Progenitor cell of endocrine pancreas (in vitro differentiated cells): ENCODE data around the gene ULBP1. TPM values are rescaled to one million over a fixed set of nuclear protein-coding genes. Genes with fewer than 3 reads are reported as not detected.
"Not testable (repeated sequence)": the region's sequence is repeated elsewhere in the genome, so short reads cannot be mapped to it uniquely, and the experiment has no call there.

ENCODE experiments used
- DNase-seq: peaks from one replicate; pipeline ENCODE4 v3.0.0; 2021; ENCODE audit warnings: low spot score; ENCODE audit not compliant: unreplicated experiment
- H3K27ac Mint-ChIP-seq: 2 replicates; pipeline ENCODE4 v1.8.0; 2021; ENCODE audit warnings: mild to moderate bottlenecking, moderate library complexity, mixed read lengths
- H3K27me3 Mint-ChIP-seq: 2 replicates; pipeline ENCODE4 v1.8.0; 2021; ENCODE audit warnings: mixed read lengths
- H3K36me3 Mint-ChIP-seq: 2 replicates; pipeline ENCODE4 v1.8.0; 2022; ENCODE audit warnings: mixed read lengths; ENCODE audit not compliant: insufficient read depth
- H3K4me1 Mint-ChIP-seq: 2 replicates; pipeline ENCODE4 v1.8.0; 2021; ENCODE audit warnings: low read depth, mixed read lengths
- H3K4me3 Mint-ChIP-seq: 2 replicates; pipeline ENCODE4 v1.8.0; 2021; ENCODE audit warnings: low read depth, mild to moderate bottlenecking, moderate library complexity, mixed read lengths
- H3K9me3 Mint-ChIP-seq: 2 replicates; pipeline ENCODE4 v1.8.0; 2021; ENCODE audit warnings: low read depth, mixed read lengths
- long read RNA-seq: library from polyadenylated mRNA; unstranded; transcript quantifications from one replicate; pipeline ENCODE4 v2.0.0, GENCODE V29; 2020
- total RNA-seq: library from RNA; stranded (reverse); gene quantifications from 2 replicates; pipeline ENCODE4 v1.2.1, GENCODE V29; 2021
- TF ChIP-seq, protein P1 (sequence below): fragments of 200-600 bp; sonication (generic); IDR thresholded peaks from one replicate; pipeline ENCODE4 v1.5.0; 2021; ENCODE audit warnings: antibody characterized with exemption, mild to moderate bottlenecking; ENCODE audit not compliant: unreplicated experiment

The ULBP1 gene
- total RNA-seq: 0.60 and 0.64 TPM in 2 replicates
- long read RNA-seq, partial matches to known transcripts: 0 of 2 reads
- long read RNA-seq, other reads (novel, unspliced or antisense): 0 of 2 reads

DNA sequence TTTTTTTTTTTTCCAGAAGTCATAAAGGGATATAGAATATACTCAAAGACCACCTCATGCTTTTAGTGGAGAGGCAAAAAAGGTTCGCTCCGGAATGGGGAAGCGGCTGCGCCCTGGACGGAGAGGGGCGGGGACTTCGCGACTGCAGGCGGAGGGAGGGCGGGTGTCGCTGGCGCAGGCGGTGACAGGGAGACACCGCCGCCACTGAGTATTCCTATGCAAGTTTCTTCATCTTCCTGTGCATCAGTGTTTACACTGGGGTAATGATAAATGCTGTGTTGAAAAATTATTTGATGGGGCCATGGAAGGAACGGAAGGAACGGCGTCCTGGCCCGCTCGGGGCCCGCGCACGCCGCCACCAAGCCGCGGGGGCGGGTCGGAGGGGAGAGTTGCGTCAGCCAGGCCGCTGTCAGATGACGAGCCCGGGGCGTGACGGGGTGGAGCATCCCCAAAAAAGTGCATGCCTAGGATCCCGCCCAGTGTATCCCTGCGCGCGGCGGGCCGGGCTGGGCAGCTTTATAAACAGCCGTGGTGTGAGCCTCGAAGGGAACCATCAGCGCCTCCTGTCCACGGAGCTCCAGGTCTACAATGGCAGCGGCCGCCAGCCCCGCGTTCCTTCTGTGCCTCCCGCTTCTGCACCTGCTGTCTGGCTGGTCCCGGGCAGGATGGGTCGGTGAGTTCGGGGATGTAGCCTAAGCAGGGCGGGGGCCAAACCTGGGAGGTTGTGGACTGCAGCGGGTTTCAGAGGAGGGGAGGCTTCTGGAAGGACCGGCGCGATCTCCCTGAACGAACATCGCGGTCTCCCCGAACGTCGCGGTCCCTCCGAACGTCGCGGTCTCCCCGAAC lies at the start of gene ULBP1:
TSS of gene ULBP1 (plus strand) at position 482 of the 846 bp plus-strand sequence. CDS start at position 589, 107 bp downstream.
- Mint-ChIP-seq H3K4me3 (peak within 1 kb of the TSS; percentile 66), H3K27ac (peak within 1 kb of the TSS; percentile 63), H3K9me3 (no peaks in the 10 kb centered on the region), H3K36me3 (no peaks in the 10 kb centered on the region), H3K4me1 (peaks cover 12% of the 10 kb centered on the region), H3K27me3 (peaks cover 98% of the 10 kb centered on the region)
- DNase-seq: no peak
- TF ChIP-seq, protein P1, sequence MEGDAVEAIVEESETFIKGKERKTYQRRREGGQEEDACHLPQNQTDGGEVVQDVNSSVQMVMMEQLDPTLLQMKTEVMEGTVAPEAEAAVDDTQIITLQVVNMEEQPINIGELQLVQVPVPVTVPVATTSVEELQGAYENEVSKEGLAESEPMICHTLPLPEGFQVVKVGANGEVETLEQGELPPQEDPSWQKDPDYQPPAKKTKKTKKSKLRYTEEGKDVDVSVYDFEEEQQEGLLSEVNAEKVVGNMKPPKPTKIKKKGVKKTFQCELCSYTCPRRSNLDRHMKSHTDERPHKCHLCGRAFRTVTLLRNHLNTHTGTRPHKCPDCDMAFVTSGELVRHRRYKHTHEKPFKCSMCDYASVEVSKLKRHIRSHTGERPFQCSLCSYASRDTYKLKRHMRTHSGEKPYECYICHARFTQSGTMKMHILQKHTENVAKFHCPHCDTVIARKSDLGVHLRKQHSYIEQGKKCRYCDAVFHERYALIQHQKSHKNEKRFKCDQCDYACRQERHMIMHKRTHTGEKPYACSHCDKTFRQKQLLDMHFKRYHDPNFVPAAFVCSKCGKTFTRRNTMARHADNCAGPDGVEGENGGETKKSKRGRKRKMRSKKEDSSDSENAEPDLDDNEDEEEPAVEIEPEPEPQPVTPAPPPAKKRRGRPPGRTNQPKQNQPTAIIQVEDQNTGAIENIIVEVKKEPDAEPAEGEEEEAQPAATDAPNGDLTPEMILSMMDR: no peak

GRCh38 chr6:149915970-149916865 lies 47.5 kb upstream of the ULBP1 start:
- TF ChIP-seq, protein P1: no peak
- H3K4me3 Mint-ChIP-seq: no peak overlapping the region
- H3K27ac Mint-ChIP-seq: no peak overlapping the region
- no peaks in the 10 kb centered on the region for H3K36me3 Mint-ChIP-seq
- DNase-seq: no peak
- no peaks in the 10 kb centered on the region for H3K9me3 Mint-ChIP-seq
- H3K27me3 Mint-ChIP-seq: peaks cover 80% of the 10 kb centered on the region
- no peaks in the 10 kb centered on the region for H3K4me1 Mint-ChIP-seq

DNA sequence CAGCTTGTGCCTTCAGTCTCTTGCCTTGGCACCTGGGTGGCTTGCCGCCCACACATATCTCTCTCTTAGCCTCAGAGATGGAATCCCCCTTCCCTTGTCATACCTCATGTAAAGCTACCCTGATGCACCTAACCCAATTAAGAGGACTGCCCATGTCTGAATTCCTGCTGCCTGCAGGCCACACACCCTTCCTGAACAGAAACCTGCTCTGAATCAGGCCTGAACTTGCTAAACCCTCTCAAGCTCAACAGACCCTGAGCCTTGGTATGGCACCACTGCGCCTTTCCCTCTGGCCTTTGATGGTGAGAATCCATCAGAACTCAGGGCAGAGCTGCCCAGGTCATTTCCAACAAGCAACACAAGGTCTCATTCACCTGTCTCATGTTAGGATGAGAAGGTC lies 46.1 kb upstream of the ULBP1 start:
- H3K9me3 Mint-ChIP-seq: no peaks in the 10 kb centered on the region
- H3K27me3 Mint-ChIP-seq: peaks cover 86% of the 10 kb centered on the region
- H3K36me3 Mint-ChIP-seq: no peaks in the 10 kb centered on the region

DNA sequence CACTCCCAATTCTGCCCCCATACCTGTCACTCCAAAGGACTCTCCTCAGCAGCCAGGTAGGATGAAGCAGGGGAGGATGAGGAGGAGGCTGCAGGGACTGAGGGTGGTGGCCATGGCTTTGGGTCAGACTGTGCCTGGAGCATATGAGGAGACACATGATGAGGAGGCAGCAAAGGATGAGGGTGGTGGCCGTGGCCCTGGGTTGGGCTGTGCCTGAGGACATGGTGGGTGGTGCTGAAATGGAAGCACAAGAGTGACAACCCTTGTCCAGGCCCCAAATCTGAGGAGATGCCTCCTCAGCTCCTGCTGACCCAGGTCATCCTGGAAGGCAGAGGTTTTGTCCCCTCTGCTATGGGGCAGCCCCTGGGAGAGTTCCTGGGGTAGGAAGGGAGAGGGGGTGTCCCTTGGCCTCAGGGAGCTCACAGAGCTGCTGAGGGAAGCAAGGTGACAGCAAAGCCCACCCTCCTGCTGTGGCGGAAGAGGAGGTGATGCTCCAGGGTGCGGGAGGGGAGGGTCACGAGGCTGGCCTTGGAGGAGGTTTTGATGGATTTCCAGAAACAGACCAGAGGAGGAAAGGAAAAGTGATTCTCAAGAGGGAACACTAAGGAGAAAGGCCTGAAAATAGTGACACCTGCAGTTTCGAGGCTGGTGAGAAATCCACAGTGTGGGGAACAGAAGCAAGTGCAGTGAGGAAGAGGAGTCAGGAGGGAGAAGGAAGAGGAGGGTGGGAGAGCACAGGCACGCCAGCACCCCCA lies 45.4 kb upstream of the ULBP1 start:
- Mint-ChIP-seq H3K36me3 (no peaks in the 10 kb centered on the region), H3K4me1 (peaks cover 6% of the 10 kb centered on the region), H3K9me3 (no peaks in the 10 kb centered on the region), H3K27me3 (peaks cover 86% of the 10 kb centered on the region), H3K4me3 (no peak overlapping the region), H3K27ac (no peak overlapping the region)
- TF ChIP-seq, protein P1: no peak
- no peak for DNase-seq

More for the DNA sequence above, 46.1 kb upstream of the ULBP1 start:
- DNase-seq: no peak
- Mint-ChIP-seq H3K4me1 (peaks cover 1% of the 10 kb centered on the region), H3K4me3 (no peak overlapping the region), H3K27ac (no peak overlapping the region)
- TF ChIP-seq, protein P1: no peak

DNA sequence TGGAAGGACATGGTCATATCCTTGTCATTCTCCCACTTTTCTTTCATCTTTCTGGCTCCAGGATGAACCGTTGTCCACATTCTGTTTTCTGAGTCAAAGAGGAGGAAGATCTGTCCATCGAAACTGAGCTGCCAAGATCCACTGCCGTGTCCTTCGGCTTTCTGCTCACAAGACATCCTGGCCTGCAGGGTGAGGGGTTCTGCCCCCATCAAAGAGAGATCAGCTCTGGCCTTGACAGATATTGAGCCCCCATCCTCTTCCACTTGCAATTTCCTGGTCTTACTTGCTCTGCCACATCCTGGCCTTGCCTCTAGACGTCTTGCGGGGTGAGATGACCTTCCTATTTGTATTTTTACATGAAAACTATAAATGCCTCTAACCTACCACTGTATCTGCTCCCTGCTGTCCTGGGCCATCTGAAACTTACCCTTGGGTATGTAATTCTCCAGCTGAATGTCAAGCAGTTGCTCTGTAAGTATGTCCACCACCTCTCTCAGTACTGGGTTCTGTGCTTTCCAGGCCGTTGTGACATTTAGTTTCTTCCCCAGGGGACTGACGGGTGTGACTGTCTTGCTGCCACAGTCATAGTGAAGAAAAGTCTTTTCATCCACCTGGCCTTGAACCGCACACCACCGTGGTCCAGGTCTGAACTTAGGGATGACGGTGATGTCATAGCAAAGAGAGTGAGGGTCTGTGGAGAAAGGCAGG lies 44.5 kb upstream of the ULBP1 start:
- DNase-seq, H3K36me3 Mint-ChIP-seq, H3K27ac Mint-ChIP-seq, H3K4me3 Mint-ChIP-seq, H3K9me3 Mint-ChIP-seq, H3K4me1 Mint-ChIP-seq: not testable (repeated sequence)
- H3K27me3 Mint-ChIP-seq: peaks cover 86% of the 10 kb centered on the region
